ENCODE measurements around the gene TUBA1C. TPM values are rescaled to one million over a fixed set of nuclear protein-coding genes. Genes with fewer than 3 reads are reported as not detected.

The TUBA1C gene
- total and polyA plus RNA-seq, 9 of the 15 experiments (the other 6 are each of a cell fraction or from before 2014, with no cell fraction given), result 755 to 3,012 (median 914) TPM

DNA sequence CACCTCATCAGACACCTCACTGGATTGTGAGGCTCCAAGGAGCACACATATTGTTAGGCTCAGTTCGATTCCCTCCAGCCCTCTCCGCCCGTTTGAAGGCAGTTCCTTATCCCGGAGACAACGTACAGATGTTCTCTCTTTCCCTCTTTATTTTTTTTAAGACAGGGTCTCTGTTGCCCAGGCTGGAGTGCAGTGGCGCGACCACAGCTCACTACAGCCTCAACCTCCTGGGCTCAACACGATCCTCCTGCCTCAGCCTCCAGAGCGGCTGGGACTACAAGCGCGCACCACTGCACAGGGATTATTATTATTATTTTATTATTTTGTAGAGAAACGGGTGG is 57.5 kb downstream of the TUBA1C start (continued):
- TF ChIP-seq ZNF311 (CRISPR knock-in tag; IDR thresholded peaks at IDR 0.05), result no peak
- no peak for TF ChIP-seq CBX1 (IDR thresholded peaks at IDR 0.05; ENCODE audit: low read depth)
- TF ChIP-seq TCFL5 (CRISPR knock-in tag; conservative IDR thresholded peaks at IDR 0.05), result no peak
- no peak for TF ChIP-seq RFX5 (IDR thresholded peaks at IDR 0.05; ENCODE audit: low read depth, low read length)
- no peak for TF ChIP-seq RCOR1 (IDR thresholded peaks at IDR 0.05; ENCODE audit: borderline replicate concordance in 1 of 2, low read depth in 2 of 2, low read length in 2 of 2)
- no peak for TF ChIP-seq RBM39 (optimal IDR thresholded peaks at IDR 0.05; ENCODE audit: low read depth, low read length)
- TF ChIP-seq HNRNPLL (IDR thresholded peaks at IDR 0.05; ENCODE audit: low read depth, low read length, poor library complexity, severe bottlenecking), result no peak
- TF ChIP-seq AFF1 (IDR thresholded peaks at IDR 0.05; ENCODE audit: low read depth in 1 of 2, partially characterized antibody in 2 of 2), result peak; percentile 20 to 48
- TF ChIP-seq PHF21A (IDR thresholded peaks at IDR 0.05; ENCODE audit: borderline replicate concordance, low read depth), result no peak
- TF ChIP-seq CXXC5 (CRISPR knock-in tag; IDR thresholded peaks at IDR 0.05), result no peak
- TF ChIP-seq ZNF444 (CRISPR knock-in tag; IDR thresholded peaks at IDR 0.05), result no peak
- TF ChIP-seq LARP7 (IDR thresholded peaks at IDR 0.05), result peak; percentile 13; the same call in 1 of the 2 replicates
- no peak for TF ChIP-seq KLF6 (CRISPR knock-in tag; IDR thresholded peaks at IDR 0.05; ENCODE audit: borderline replicate concordance)
- TF ChIP-seq, protein P1, sequence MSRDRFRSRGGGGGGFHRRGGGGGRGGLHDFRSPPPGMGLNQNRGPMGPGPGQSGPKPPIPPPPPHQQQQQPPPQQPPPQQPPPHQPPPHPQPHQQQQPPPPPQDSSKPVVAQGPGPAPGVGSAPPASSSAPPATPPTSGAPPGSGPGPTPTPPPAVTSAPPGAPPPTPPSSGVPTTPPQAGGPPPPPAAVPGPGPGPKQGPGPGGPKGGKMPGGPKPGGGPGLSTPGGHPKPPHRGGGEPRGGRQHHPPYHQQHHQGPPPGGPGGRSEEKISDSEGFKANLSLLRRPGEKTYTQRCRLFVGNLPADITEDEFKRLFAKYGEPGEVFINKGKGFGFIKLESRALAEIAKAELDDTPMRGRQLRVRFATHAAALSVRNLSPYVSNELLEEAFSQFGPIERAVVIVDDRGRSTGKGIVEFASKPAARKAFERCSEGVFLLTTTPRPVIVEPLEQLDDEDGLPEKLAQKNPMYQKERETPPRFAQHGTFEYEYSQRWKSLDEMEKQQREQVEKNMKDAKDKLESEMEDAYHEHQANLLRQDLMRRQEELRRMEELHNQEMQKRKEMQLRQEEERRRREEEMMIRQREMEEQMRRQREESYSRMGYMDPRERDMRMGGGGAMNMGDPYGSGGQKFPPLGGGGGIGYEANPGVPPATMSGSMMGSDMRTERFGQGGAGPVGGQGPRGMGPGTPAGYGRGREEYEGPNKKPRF (IDR thresholded peaks at IDR 0.05; ENCODE audit: low read depth, low read length), result no peak
- TF ChIP-seq CHD2 (IDR thresholded peaks at IDR 0.05; ENCODE audit: low read depth, low read length), result no peak
- TF ChIP-seq SIX5 (IDR thresholded peaks at IDR 0.05; ENCODE audit: borderline replicate concordance in 1 of 2, insufficient read depth in 1 of 2, low read depth in 1 of 2, low read length in 2 of 2), result no peak
- no peak for TF ChIP-seq BDP1 (IDR thresholded peaks at IDR 0.05; ENCODE audit: insufficient read depth, insufficient read length)

Data from K562 (cell line).